Measurements from ENCODE around the gene CERS3.

Gene CERS3

GRCh38 chr15:100439514-100439913 is 89.2 kb downstream of the CERS3 start:
- no peak for TF ChIP-seq CTCF (IDR thresholded peaks at IDR 0.05; ENCODE audit: borderline replicate concordance, control extremely low read depth, extremely low read depth, insufficient read depth, missing control alignments)
- DNase-seq (ENCODE audit: low spot score): no peak
- in situ Hi-C loops (cut with MboI; ENCODE audit: low sequenced_read_pairs, unreplicated experiment): no loop called here

GRCh38 chr15:100438570-100438969 is 90.2 kb downstream of the CERS3 start:
- in situ Hi-C loops (cut with MboI; ENCODE audit: low sequenced_read_pairs, unreplicated experiment): no loop called here
- DNase-seq (ENCODE audit: low spot score): no peak
- no peak for TF ChIP-seq CTCF (IDR thresholded peaks at IDR 0.05; ENCODE audit: borderline replicate concordance, control extremely low read depth, extremely low read depth, insufficient read depth, missing control alignments)

- no peak for TF ChIP-seq CTCF (IDR thresholded peaks at IDR 0.05; ENCODE audit: borderline replicate concordance, control extremely low read depth, extremely low read depth, insufficient read depth, missing control alignments)
- no peak for DNase-seq (ENCODE audit: low spot score)
- in situ Hi-C loops (cut with MboI; ENCODE audit: low sequenced_read_pairs, unreplicated experiment): no loop called here
Observed at GRCh38 chr15:100437261-100437660, 91.5 kb downstream of the CERS3 start.

- in situ Hi-C loops (cut with MboI; ENCODE audit: low sequenced_read_pairs, unreplicated experiment): no loop called here
- TF ChIP-seq CTCF (IDR thresholded peaks at IDR 0.05; ENCODE audit: borderline replicate concordance, control extremely low read depth, extremely low read depth, insufficient read depth, missing control alignments): no peak
- DNase-seq (ENCODE audit: low spot score): no peak
Observed at GRCh38 chr15:100434561-100434960, 94.2 kb downstream of the CERS3 start.

- in situ Hi-C loops (cut with MboI; ENCODE audit: low sequenced_read_pairs, unreplicated experiment): no loop called here
- no peak for TF ChIP-seq CTCF (IDR thresholded peaks at IDR 0.05; ENCODE audit: borderline replicate concordance, control extremely low read depth, extremely low read depth, insufficient read depth, missing control alignments)
- DNase-seq (ENCODE audit: low spot score): no peak
Observed at GRCh38 chr15:100434038-100434437, 94.7 kb downstream of the CERS3 start.

GRCh38 chr15:100433304-100433703 is 95.4 kb downstream of the CERS3 start:
- in situ Hi-C loops (cut with MboI; ENCODE audit: low sequenced_read_pairs, unreplicated experiment): no loop called here

More at GRCh38 chr15:100433304-100433703, 95.4 kb downstream of the CERS3 start:
- no peak for DNase-seq (ENCODE audit: low spot score)
- TF ChIP-seq CTCF (IDR thresholded peaks at IDR 0.05; ENCODE audit: borderline replicate concordance, control extremely low read depth, extremely low read depth, insufficient read depth, missing control alignments): no peak

All from GM13976 (cell line).